ENCODE measurements around the gene BGLAP. TPM values are rescaled to one million over a fixed set of nuclear protein-coding genes. Genes with fewer than 3 reads are reported as not detected.

BGLAP gene
- total RNA-seq, 2 experiments from 2014 or later = 1.9 to 2.6 TPM

DNA sequence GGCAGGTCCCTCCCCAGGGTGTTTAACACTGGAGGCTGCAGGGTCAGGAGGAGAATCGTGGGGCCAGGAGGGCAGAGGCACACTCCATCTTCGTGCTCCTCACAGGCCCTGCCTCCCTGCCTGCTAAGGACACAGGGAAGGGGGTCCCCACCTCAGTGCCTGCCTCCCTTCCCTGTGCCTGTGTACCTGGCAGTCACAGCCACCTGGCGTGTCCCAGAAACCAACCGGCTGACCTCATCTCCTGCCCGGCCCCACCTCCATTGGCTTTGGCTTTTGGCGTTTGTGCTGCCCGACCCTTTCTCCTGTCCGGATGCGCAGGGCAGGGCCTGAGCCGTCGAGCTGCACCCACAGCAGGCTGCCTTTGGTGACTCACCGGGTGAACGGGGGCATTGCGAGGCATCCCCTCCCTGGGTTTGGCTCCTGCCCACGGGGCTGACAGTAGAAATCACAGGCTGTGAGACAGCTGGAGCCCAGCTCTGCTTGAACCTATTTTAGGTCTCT is 623 bp upstream of the BGLAP start:
- ChIA-PET POLR2A (no interaction called here), CTCF (interaction anchor here (1.2 kb wide), 1 partner anchor 16 kb away, joined by 5 read pairs; no protein-coding TSS in a partner anchor)
- H3K4me1 Mint-ChIP-seq (ENCODE audit: low read depth) = peaks cover 19% of the 10 kb centered on the region
- Histone ChIP-seq H3K9me3 (ENCODE audit: control insufficient read depth in 1 of 2, insufficient read depth in 1 of 2, low read length in 2 of 2) (no peaks in the 10 kb centered on the region), H3K36me3 (ENCODE audit: insufficient read depth, low read length) (peaks cover 37% of the 10 kb centered on the region), H3K4me3 (ENCODE audit: low read length) (no peak overlapping the region), H3K27me3 (ENCODE audit: control insufficient read depth in 1 of 2, insufficient read depth in 2 of 2, low read length in 2 of 2) (no peaks in the 10 kb centered on the region), H3K4me1 (ENCODE audit: insufficient read depth, low read length) (peaks cover 19% of the 10 kb centered on the region), H3K27ac (ENCODE audit: low read depth in 1 of 2, low read length in 2 of 2) (no peak overlapping the region)
- no peak overlapping the region for H3K27ac Mint-ChIP-seq
- peak in 1 of 14 experiments; percentile 24 for DNase-seq
- H3K27me3 Mint-ChIP-seq = no peaks in the 10 kb centered on the region
- peaks cover 43% of the 10 kb centered on the region for H3K36me3 Mint-ChIP-seq (ENCODE audit: low read depth)
- H3K4me3 Mint-ChIP-seq = no peak overlapping the region
- ATAC-seq (ENCODE audit: poor library complexity) = no peak
- H3K9me3 Mint-ChIP-seq = no peaks in the 10 kb centered on the region
- intact Hi-C loops (cut with DNase I, micrococcal nuclease) = no loop called here
- TF ChIP-seq, protein P1, sequence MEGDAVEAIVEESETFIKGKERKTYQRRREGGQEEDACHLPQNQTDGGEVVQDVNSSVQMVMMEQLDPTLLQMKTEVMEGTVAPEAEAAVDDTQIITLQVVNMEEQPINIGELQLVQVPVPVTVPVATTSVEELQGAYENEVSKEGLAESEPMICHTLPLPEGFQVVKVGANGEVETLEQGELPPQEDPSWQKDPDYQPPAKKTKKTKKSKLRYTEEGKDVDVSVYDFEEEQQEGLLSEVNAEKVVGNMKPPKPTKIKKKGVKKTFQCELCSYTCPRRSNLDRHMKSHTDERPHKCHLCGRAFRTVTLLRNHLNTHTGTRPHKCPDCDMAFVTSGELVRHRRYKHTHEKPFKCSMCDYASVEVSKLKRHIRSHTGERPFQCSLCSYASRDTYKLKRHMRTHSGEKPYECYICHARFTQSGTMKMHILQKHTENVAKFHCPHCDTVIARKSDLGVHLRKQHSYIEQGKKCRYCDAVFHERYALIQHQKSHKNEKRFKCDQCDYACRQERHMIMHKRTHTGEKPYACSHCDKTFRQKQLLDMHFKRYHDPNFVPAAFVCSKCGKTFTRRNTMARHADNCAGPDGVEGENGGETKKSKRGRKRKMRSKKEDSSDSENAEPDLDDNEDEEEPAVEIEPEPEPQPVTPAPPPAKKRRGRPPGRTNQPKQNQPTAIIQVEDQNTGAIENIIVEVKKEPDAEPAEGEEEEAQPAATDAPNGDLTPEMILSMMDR (IDR thresholded peaks at IDR 0.05) = no peak

DNA sequence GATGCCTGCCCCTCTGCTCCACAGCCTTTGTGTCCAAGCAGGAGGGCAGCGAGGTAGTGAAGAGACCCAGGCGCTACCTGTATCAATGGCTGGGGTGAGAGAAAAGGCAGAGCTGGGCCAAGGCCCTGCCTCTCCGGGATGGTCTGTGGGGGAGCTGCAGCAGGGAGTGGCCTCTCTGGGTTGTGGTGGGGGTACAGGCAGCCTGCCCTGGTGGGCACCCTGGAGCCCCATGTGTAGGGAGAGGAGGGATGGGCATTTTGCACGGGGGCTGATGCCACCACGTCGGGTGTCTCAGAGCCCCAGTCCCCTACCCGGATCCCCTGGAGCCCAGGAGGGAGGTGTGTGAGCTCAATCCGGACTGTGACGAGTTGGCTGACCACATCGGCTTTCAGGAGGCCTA is 754 bp downstream of the BGLAP start:
- CTCF ChIA-PET = no interaction called here
- peaks cover 26% of the 10 kb centered on the region for H3K36me3 ChIP-seq (ENCODE audit: insufficient read depth, low read length)
- Mint-ChIP-seq H3K27ac (no peak overlapping the region), H3K36me3 (ENCODE audit: low read depth) (peaks cover 31% of the 10 kb centered on the region), H3K4me1 (ENCODE audit: low read depth) (peaks cover 21% of the 10 kb centered on the region), H3K27me3 (no peaks in the 10 kb centered on the region), H3K9me3 (no peaks in the 10 kb centered on the region), H3K4me3 (no peak overlapping the region)
- no peak overlapping the region for H3K27ac ChIP-seq (ENCODE audit: low read depth in 1 of 2, low read length in 2 of 2)
- intact Hi-C loops (cut with DNase I, micrococcal nuclease) = no loop called here
- no peaks in the 10 kb centered on the region for H3K9me3 ChIP-seq (ENCODE audit: control insufficient read depth in 1 of 2, insufficient read depth in 1 of 2, low read length in 2 of 2)
- no peaks in the 10 kb centered on the region for H3K27me3 ChIP-seq (ENCODE audit: control insufficient read depth in 1 of 2, insufficient read depth in 2 of 2, low read length in 2 of 2)
- POLR2A ChIA-PET = no interaction called here
- ATAC-seq (ENCODE audit: poor library complexity) (no peak), DNase-seq (no peak)
- no peak overlapping the region for H3K4me3 ChIP-seq (ENCODE audit: low read length)
- TF ChIP-seq, protein P1 (IDR thresholded peaks at IDR 0.05) = no peak
- H3K4me1 ChIP-seq (ENCODE audit: insufficient read depth, low read length) = peaks cover 20% of the 10 kb centered on the region

DNA sequence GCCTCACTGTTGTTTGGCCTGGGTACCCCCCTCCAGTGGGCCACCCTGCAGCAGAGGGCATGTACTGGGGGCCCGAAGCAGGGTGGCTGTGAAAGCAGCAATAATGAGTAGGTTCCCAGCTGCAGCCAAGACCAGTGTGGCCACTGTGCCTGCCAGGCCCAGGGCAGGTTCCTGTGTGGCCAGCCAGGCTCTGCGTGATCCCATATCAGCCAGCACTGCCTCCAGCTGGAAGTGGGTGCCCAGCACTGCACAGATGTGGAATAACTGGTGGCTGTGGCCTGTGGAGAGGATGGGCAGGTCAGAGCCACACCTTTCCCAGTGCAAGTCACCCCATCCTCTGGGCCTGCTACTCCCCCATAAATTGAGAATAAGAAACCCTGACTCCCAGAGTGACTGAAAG is 2.1 kb downstream of the BGLAP start:
- ChIA-PET CTCF (no interaction called here), POLR2A (no interaction called here)
- H3K27ac Mint-ChIP-seq = no peak overlapping the region
- ATAC-seq (ENCODE audit: poor library complexity) (no peak), DNase-seq (no peak)
- H3K4me3 Mint-ChIP-seq = peak overlapping the region; percentile 83
- Histone ChIP-seq H3K4me1 (ENCODE audit: insufficient read depth, low read length) (peaks cover 20% of the 10 kb centered on the region), H3K36me3 (ENCODE audit: insufficient read depth, low read length) (peaks cover 13% of the 10 kb centered on the region), H3K4me3 (ENCODE audit: low read length) (no peak overlapping the region), H3K27ac (ENCODE audit: low read depth in 1 of 2, low read length in 2 of 2) (no peak overlapping the region), H3K9me3 (ENCODE audit: control insufficient read depth in 1 of 2, insufficient read depth in 1 of 2, low read length in 2 of 2) (no peaks in the 10 kb centered on the region), H3K27me3 (ENCODE audit: control insufficient read depth in 1 of 2, insufficient read depth in 2 of 2, low read length in 2 of 2) (no peaks in the 10 kb centered on the region)
- intact Hi-C loops (cut with DNase I, micrococcal nuclease) = no loop called here
- no peaks in the 10 kb centered on the region for H3K9me3 Mint-ChIP-seq
- TF ChIP-seq, protein P1 (IDR thresholded peaks at IDR 0.05) = no peak
- H3K27me3 Mint-ChIP-seq = no peaks in the 10 kb centered on the region
- H3K4me1 Mint-ChIP-seq (ENCODE audit: low read depth) = peaks cover 21% of the 10 kb centered on the region
- peaks cover 17% of the 10 kb centered on the region for H3K36me3 Mint-ChIP-seq (ENCODE audit: low read depth)
